Type B pancreatic cell (in vitro differentiated cells): ENCODE results near the gene RNF32. TPM values are rescaled to one million over a fixed set of nuclear protein-coding genes. Genes with fewer than 3 reads are reported as not detected.

Experiments used
- DNase-seq: peaks from one replicate; pipeline ENCODE4 v3.0.0; 2021; ENCODE audit warnings: mixed read lengths; ENCODE audit not compliant: unreplicated experiment; ENCODE audit errors: extremely low spot score
- H3K27ac Mint-ChIP-seq: 2 replicates; pipeline ENCODE4 v1.8.0; 2021; ENCODE audit warnings: mild to moderate bottlenecking, mixed read lengths
- H3K27me3 Mint-ChIP-seq: 2 replicates; pipeline ENCODE4 v1.8.0; 2021; ENCODE audit warnings: mixed read lengths
- H3K36me3 Mint-ChIP-seq: 2 replicates; pipeline ENCODE4 v1.8.0; 2021; ENCODE audit warnings: mixed read lengths
- H3K4me1 Mint-ChIP-seq: one replicate; pipeline ENCODE4 v1.8.0; 2021; ENCODE audit warnings: mixed read lengths; ENCODE audit not compliant: unreplicated experiment
- H3K4me3 Mint-ChIP-seq: 2 replicates; pipeline ENCODE4 v1.8.0; 2021; ENCODE audit warnings: mild to moderate bottlenecking, mixed read lengths
- H3K9me3 Mint-ChIP-seq: 2 replicates; pipeline ENCODE4 v1.8.0; 2021; ENCODE audit warnings: mixed read lengths
- total RNA-seq: library from RNA; stranded (reverse); gene quantifications from 2 replicates; pipeline ENCODE4 v1.2.1, GENCODE V29; 2021; ENCODE audit warnings: low replicate concordance
- TF ChIP-seq, protein P1 (sequence below): fragments of 200-600 bp; sonication (generic); conservative IDR thresholded peaks from 2 replicates; pipeline ENCODE4 v1.5.0; 2021; ENCODE audit warnings: antibody characterized with exemption, mild to moderate bottlenecking

Gene RNF32
- total RNA-seq, 1 donor from 2014 or later, result 1.4 TPM

DNA sequence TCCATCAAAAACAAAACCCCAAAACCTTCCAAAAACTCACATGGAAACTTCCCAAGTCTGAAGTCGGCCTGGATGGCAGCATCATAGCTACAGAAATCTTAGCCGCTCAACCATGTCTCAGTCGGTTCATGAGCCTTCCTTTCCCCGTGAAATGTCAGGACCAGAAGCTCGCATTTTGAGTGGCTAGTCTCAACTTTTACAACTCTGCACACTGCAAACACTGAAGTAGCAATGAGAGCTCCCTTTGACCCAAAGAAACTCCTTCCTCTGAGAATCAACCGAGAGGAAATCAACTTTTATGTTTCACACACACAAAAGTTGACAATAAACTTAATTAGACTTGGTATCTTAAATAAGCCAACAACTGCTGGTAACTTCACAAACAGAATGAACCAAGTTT, 37.6 kb upstream of the RNF32 start:
- Mint-ChIP-seq H3K36me3 (no peaks in the 10 kb centered on the region), H3K4me3 (no peak overlapping the region), H3K27ac (peak overlapping the region; percentile 4), H3K27me3 (no peaks in the 10 kb centered on the region), H3K4me1 (no peaks in the 10 kb centered on the region), H3K9me3 (no peaks in the 10 kb centered on the region)
- no peak for DNase-seq
- TF ChIP-seq, protein P1, sequence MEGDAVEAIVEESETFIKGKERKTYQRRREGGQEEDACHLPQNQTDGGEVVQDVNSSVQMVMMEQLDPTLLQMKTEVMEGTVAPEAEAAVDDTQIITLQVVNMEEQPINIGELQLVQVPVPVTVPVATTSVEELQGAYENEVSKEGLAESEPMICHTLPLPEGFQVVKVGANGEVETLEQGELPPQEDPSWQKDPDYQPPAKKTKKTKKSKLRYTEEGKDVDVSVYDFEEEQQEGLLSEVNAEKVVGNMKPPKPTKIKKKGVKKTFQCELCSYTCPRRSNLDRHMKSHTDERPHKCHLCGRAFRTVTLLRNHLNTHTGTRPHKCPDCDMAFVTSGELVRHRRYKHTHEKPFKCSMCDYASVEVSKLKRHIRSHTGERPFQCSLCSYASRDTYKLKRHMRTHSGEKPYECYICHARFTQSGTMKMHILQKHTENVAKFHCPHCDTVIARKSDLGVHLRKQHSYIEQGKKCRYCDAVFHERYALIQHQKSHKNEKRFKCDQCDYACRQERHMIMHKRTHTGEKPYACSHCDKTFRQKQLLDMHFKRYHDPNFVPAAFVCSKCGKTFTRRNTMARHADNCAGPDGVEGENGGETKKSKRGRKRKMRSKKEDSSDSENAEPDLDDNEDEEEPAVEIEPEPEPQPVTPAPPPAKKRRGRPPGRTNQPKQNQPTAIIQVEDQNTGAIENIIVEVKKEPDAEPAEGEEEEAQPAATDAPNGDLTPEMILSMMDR, result no peak

DNA sequence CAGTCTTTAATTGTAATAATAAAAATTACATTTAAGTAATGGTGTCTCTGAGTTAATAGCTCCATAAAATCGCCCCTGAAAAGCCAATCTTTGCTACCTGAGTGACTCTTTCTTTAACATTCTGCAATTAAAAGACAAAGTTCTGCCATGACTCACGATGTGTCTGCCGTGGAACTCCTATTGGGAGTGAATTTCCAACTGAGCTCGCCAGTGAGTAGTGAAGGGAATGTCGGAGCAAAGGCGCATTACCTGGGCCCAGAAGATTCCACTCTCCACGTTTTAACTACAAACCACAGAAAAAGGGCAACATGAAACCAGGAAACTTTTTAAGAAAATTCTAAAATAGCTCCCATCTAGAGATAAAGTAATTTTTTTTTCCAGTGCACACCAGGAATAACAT, 36.9 kb upstream of the RNF32 start:
- Mint-ChIP-seq H3K27ac (no peak overlapping the region), H3K4me1 (peaks cover 1% of the 10 kb centered on the region), H3K9me3 (no peaks in the 10 kb centered on the region), H3K36me3 (no peaks in the 10 kb centered on the region), H3K27me3 (peaks cover 1% of the 10 kb centered on the region), H3K4me3 (no peak overlapping the region)
- TF ChIP-seq, protein P1, result no peak
- no peak for DNase-seq

DNA sequence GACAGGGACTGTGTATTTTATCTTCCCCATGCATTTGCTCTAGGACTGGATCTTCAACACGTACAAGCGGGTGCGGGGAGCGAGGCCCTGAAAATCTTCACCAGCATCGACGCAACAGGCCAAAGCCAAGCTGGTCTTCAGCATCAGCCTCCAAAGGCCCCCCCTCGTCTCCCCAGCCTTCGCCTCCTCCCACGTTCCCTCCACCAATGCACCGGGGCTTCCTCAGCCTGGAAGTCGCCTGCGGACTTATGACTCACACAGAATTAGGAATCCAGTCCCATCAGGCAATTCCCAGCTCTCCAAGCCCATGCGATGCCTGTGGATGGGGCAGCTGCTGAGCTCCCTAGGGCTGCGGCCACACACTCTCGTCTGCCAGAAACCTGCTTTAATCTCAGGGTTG, 36.3 kb upstream of the RNF32 start:
- H3K27me3 Mint-ChIP-seq, result peaks cover 4% of the 10 kb centered on the region
- DNase-seq, result no peak
- H3K4me3 Mint-ChIP-seq, result no peak overlapping the region
- H3K27ac Mint-ChIP-seq, result no peak overlapping the region
- no peaks in the 10 kb centered on the region for H3K9me3 Mint-ChIP-seq
- TF ChIP-seq, protein P1, result no peak
- H3K4me1 Mint-ChIP-seq, result peaks cover 6% of the 10 kb centered on the region
- H3K36me3 Mint-ChIP-seq, result no peaks in the 10 kb centered on the region

DNA sequence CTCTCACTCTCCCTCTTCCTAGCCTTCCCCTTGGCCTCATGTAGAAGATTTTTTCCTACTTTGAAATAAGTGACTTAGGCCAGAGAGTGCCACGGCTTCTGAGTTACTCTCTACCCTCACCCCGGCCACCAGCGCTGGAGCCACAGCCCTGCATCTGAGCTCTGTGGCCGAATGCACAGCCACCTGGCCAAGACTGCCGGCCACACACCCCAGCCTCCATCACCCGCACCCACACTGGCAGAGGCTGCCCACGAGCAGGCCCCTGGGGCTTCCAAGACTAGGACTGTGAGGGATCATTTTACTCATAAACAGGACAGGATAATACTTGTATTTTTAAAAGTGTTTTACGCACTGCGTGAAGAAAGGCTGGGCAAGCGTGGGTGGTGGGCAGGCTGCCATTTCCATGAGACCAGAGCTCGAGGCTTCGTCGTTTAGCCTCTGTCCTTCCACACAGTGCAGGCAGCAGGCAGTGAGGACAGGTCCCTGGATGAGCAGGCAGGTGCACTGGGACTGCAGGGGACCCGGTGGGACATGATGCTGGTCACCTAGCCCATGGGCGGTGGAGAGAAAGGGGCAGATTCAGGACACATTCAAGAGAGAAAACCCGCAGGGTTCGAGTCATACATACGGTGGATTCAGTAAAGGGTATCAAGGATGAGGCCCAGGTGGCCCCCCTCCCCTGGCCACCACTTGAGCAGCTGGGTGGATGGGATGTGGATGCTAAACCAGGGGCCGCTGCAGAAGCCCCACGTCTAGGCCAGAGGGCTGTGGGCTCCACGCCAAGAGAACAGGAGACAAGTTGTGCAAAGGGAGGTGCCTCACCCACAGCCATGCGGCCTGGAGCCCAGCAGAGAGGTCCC, 35.5 kb upstream of the RNF32 start:
- H3K4me3 Mint-ChIP-seq, result no peak overlapping the region
- no peaks in the 10 kb centered on the region for H3K9me3 Mint-ChIP-seq
- H3K27ac Mint-ChIP-seq, result no peak overlapping the region

DNA sequence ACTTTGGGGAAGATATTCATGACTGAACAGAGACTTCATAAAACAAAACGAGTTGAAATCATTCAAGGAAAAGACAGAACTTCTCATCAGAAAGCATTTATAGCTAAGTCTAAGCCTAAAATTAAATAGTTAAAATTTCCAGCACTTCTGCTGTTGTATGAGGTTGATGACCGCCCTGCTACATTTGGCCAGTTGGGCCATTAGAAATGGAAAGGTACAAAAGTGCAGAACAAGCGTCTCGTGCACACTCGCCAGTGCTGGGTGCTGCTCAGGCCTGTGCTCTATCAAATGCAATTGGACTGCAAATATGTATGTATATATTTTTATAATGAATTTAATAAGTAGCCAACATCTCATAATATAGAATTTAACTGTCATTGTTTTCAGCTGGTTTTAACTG, 34.4 kb upstream of the RNF32 start:
- H3K4me1 Mint-ChIP-seq, result peaks cover 6% of the 10 kb centered on the region
- no peak for DNase-seq
- TF ChIP-seq, protein P1, result no peak
- H3K27ac Mint-ChIP-seq, result no peak overlapping the region
- H3K27me3 Mint-ChIP-seq, result peaks cover 7% of the 10 kb centered on the region
- H3K4me3 Mint-ChIP-seq, result no peak overlapping the region
- no peaks in the 10 kb centered on the region for H3K36me3 Mint-ChIP-seq
- H3K9me3 Mint-ChIP-seq, result no peaks in the 10 kb centered on the region

More for the DNA sequence above, 35.5 kb upstream of the RNF32 start:
- no peaks in the 10 kb centered on the region for H3K36me3 Mint-ChIP-seq
- peaks cover 6% of the 10 kb centered on the region for H3K4me1 Mint-ChIP-seq
- H3K27me3 Mint-ChIP-seq, result peaks cover 4% of the 10 kb centered on the region
- DNase-seq, result no peak
- TF ChIP-seq, protein P1, result no peak
